GM12801 (cell line): Measurements from ENCODE around the gene NFIC.

Experiments used
- TF ChIP-seq, protein P1 (sequence below): IDR thresholded peaks from one replicate; pipeline ENCODE4 v1.5.1; 2011; ENCODE audit warnings: control low read depth; ENCODE audit not compliant: insufficient read length; ENCODE audit errors: extremely low read depth

NFIC gene

DNA sequence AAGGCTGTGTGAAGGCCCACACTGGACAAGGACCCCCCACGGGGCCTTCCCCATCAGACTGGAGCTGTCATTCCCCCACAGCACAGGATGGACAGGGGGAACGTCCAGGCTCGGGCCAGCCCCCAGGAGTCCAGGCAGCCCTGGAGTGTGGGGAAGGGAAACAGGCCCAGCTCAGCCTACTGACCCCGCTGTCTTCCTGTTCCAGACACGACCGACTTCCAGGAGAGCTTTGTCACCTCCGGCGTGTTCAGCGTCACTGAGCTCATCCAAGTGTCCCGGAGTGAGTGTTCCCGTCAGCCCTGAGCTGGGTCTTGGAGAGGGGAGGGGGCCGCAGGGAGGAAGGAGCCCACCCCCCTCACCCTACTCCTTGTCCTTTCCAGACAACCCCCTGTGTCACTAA, 66.9 kb downstream of the NFIC start:
- TF ChIP-seq, protein P1, sequence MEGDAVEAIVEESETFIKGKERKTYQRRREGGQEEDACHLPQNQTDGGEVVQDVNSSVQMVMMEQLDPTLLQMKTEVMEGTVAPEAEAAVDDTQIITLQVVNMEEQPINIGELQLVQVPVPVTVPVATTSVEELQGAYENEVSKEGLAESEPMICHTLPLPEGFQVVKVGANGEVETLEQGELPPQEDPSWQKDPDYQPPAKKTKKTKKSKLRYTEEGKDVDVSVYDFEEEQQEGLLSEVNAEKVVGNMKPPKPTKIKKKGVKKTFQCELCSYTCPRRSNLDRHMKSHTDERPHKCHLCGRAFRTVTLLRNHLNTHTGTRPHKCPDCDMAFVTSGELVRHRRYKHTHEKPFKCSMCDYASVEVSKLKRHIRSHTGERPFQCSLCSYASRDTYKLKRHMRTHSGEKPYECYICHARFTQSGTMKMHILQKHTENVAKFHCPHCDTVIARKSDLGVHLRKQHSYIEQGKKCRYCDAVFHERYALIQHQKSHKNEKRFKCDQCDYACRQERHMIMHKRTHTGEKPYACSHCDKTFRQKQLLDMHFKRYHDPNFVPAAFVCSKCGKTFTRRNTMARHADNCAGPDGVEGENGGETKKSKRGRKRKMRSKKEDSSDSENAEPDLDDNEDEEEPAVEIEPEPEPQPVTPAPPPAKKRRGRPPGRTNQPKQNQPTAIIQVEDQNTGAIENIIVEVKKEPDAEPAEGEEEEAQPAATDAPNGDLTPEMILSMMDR: no peak

DNA sequence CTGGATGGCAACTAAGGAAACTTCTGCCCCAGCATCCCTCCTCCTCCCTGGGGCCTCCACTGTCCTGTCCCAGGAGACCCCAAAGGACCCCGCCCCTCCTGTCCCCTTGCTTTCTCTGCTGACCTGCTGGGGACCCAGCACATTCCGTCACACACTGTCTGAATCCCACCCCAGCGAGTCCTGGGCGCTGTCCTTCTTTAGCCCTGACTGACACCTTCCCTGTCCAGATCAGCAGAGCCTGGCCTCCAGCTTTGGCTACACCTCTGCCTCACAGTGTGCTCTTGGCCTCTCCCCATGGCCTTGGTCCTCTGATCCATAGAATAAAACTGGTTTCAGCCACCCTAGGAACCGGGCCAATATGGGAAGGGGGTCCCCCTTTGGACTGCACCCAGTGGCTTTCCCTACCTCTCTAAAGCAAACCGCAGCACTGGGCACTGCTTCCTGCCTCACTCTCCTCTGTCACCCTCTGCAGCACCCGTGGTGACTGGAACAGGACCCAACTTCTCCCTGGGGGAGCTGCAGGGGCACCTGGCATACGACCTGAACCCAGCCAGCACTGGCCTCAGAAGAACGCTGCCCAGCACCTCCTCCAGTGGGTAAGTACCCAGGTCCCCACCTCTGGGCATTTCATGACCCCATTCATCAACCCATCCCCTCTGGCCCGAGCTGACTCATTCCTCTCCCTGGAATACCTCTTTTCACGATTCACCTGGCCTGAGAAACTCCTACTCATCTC, 67.6 kb downstream of the NFIC start:
- TF ChIP-seq, protein P1: no peak

DNA sequence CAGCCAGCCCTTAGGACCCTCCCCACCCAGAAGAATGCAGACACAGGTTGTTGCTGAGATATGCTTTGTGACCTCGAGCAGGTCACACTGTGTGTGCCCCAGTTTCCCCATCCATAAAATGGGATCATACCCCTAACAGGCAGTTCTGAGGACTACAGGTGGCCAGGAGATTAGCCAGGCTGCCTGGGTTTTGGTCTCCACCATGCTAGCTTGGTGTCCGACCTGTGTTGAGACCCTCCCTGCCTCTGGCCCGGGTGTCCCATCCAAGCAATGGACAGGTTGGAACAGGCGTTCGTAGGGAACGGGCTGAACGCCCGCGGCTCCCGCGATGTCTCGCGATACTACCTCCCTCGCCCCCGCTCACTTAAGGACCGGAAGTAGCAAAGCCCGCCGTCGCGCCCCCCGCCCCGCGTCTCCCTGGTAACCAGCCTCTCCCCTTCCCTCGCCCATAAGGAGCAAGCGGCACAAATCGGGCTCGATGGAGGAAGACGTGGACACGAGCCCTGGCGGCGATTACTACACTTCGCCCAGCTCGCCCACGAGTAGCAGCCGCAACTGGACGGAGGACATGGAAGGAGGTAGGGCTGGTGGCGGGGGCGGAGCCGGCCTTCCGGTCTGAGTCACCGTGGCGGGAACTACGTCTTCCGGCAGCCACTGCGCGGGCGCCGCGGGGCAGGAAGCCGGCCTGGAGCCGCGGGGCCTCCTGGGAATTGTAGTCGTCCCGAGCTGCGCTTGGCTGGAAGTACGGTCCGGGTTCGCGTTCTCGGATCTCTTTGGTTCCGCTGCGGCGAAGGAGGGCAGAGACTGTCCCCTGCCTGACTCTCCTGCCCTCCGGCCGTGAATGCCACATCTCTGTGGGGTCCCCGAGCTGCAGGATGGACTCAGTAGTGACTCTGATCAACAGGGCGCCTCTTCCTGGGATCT, 68.5 kb downstream of the NFIC start:
- TF ChIP-seq, protein P1: no peak

DNA sequence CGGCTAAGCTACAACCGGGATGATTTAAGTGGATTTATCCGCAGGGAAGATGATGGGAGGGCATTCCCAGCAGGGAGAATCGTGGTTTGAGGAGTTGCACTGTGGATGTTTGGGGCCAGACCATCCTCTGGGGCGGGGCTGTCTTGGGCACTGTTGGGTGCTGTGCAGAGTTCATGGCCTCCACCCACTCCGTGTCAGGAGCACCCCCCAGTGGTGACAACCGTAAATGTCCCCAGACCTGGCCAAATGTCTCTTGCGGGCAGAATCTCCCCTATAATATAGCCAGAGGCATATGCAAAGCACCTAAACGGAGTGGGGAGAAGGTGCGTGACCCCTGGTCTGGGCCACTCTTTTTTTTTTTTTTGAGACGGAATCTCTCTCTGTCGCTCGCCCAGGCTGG, 73.7 kb downstream of the NFIC start:
- TF ChIP-seq, protein P1: no peak

DNA sequence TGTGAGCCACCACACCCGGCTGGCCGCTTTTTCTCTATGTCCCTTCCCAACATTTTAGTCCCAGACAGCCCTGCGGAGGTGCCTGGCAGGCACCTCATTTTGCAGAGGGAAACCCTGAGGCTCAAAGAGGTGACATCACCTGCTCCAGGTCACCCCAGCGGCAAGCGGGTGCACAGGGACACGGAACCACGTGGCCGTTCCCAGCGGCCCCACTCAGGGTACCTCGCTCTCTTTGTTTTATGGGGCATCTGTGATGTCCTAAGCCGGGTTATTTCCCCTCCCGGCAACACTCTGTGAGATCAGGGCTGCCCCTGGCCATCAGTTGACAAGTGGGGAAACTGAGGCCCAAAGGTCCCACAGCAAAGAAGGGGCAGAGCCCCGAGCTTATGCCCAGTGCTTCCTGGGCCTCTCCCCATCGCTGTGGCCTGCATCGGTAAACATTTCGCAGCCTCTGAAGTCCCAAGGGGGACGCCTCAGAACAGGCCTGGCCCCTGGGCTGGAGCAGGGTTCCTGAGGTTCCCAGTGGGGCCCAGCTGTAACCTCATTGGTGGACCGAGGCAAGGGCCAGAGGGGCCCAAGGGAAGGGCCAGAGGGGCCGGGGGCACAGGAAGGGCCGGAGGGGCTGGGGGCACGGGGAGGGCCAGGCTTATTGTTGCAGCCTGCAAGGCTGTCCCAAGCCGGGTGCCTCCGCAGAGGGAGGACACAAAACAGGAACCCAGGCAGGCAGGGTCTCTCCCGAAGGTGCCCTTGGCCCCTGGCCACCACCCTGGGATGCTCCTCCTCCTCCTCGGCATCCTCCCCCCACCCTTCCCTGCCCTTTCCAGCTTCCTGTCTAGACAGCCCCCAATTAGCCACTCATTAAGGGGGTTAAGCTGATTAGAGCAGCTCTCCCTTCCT, 75.0 kb downstream of the NFIC start:
- TF ChIP-seq, protein P1: no peak

DNA sequence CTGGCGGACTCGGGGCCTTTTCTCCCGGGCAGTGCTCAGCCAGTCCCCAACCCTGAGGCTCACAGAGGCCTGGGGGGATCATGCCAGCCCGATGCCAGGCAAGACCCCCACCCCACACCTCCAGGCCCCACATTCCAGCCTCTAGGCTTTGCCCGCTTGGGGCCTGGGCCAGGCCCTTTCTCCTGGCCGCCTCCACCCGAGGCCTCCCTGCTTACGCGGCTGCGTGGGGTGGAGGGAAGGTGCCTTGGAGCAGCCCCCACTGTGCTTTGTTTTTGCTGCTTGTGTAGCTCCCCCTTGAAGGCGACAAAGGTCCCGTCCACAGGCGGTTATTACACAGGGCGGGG, 75.6 kb downstream of the NFIC start:
- TF ChIP-seq, protein P1: no peak
